Loucy (cell line): ENCODE data around the gene CDK9.
A peak's percentile ranks its signal among the peaks of the same experiment; 100 is the strongest.

Experiments
- H2AFZ ChIP-seq: fragments of 200-600 bp; sonication (generic); 2 replicates; pipeline ENCODE4 v1.6.0; 2016; ENCODE audit warnings: antibody characterized with exemption, mild to moderate bottlenecking, low read length, moderate library complexity
- H3F3A ChIP-seq: fragments of 200-600 bp; 2 replicates; pipeline ENCODE4 v1.6.0; 2016; ENCODE audit warnings: antibody characterized with exemption, low read depth, mild to moderate bottlenecking
- H3K27me3 ChIP-seq: fragments of 200-600 bp; sonication (generic); 2 replicates; pipeline ENCODE4 v1.6.1; 2014; ENCODE audit warnings: low read length, mild to moderate bottlenecking; ENCODE audit not compliant: insufficient read depth, poor library complexity, severe bottlenecking
- H3K36me3 ChIP-seq: fragments of 200-600 bp; sonication (generic); 2 replicates; pipeline ENCODE4 v1.6.1; 2016; ENCODE audit warnings: low read length; ENCODE audit not compliant: insufficient read depth
- H3K4me1 ChIP-seq: fragments of 200-600 bp; sonication (generic); 2 replicates; pipeline ENCODE4 v1.5.1; 2014; ENCODE audit warnings: low read length, mild to moderate bottlenecking; ENCODE audit not compliant: insufficient read depth, poor library complexity, severe bottlenecking
- H3K4me2 ChIP-seq: fragments of 200-600 bp; sonication (generic); 2 replicates; pipeline ENCODE4 v1.6.0; 2014; ENCODE audit warnings: antibody characterized with exemption, low read length, low read depth, mild to moderate bottlenecking; ENCODE audit not compliant: poor library complexity, severe bottlenecking
- H3K4me3 ChIP-seq: fragments of 200-600 bp; sonication (generic); 2 replicates; pipeline ENCODE4 v1.5.1; 2014; ENCODE audit warnings: low read length, mild to moderate bottlenecking, mixed read lengths; ENCODE audit not compliant: poor library complexity, severe bottlenecking
- H3K79me2 ChIP-seq: fragments of 200-600 bp; sonication (generic); 2 replicates; pipeline ENCODE4 v1.6.1; 2014; ENCODE audit warnings: low read length; ENCODE audit not compliant: insufficient read depth
- H3K9ac ChIP-seq: fragments of 200-600 bp; sonication (generic); 2 replicates; pipeline ENCODE4 v1.6.0; 2014; ENCODE audit warnings: mild to moderate bottlenecking, low read depth, low read length, moderate library complexity; ENCODE audit not compliant: poor library complexity, severe bottlenecking
- H3K9me2 ChIP-seq: fragments of 200-600 bp; sonication (generic); replicated peaks from 2 replicates; pipeline ENCODE4 v1.6.1; 2016; ENCODE audit warnings: low read depth, low read length, mixed read lengths
- H3K9me3 ChIP-seq: fragments of 200-600 bp; sonication (generic); 2 replicates; pipeline ENCODE4 v1.6.1; 2014; ENCODE audit warnings: mild to moderate bottlenecking, antibody characterized with exemption, low read length, low read depth; ENCODE audit not compliant: insufficient read depth
- H4K20me1 ChIP-seq: fragments of 200-600 bp; sonication (generic); 2 replicates; pipeline ENCODE4 v1.6.0; 2014; ENCODE audit warnings: antibody characterized with exemption, low read length, mild to moderate bottlenecking; ENCODE audit not compliant: insufficient read depth, poor library complexity, severe bottlenecking
- CTCF ChIP-seq: fragments of 200-600 bp; sonication (generic); conservative IDR thresholded peaks from 2 replicates; pipeline ENCODE4 v1.5.1; 2014; ENCODE audit warnings: mild to moderate bottlenecking, antibody characterized with exemption, low read length
- EZH2phosphoT487 ChIP-seq: fragments of 200-600 bp; IDR thresholded peaks from 2 replicates; pipeline ENCODE4 v1.6.1; 2018; ENCODE audit warnings: antibody characterized with exemption, mild to moderate bottlenecking, moderate library complexity, borderline replicate concordance

CDK9 gene

GRCh38 chr9:127801955-127802575 is 16.2 kb downstream of the CDK9 start:
- H4K20me1 ChIP-seq = peaks cover 38% of the 10 kb centered on the region
- H3K9me3 ChIP-seq = no peaks in the 10 kb centered on the region
- peaks cover 41% of the 10 kb centered on the region for H3K79me2 ChIP-seq
- no peaks in the 10 kb centered on the region for H3K9me2 ChIP-seq
- H3K36me3 ChIP-seq = peaks cover 6% of the 10 kb centered on the region; the same call in 1 of the 2 replicates
- H3K9ac ChIP-seq = peak overlapping the region; percentile 74
- H3K4me1 ChIP-seq = peaks cover 57% of the 10 kb centered on the region
- H2AFZ ChIP-seq = peak overlapping the region; percentile 13; the same call in 1 of the 2 replicates
- no peak for TF ChIP-seq EZH2phosphoT487
- peak; percentile 27; the same call in 1 of the 2 replicates for TF ChIP-seq CTCF
- H3K27me3 ChIP-seq = no peaks in the 10 kb centered on the region
- no peaks in the 10 kb centered on the region for H3F3A ChIP-seq
- H3K4me3 ChIP-seq = peak overlapping the region; percentile 73
- H3K4me2 ChIP-seq = peak overlapping the region; percentile 87

- TF ChIP-seq CTCF = no peak; the same call in 1 of the 2 replicates
- H3K4me2 ChIP-seq = peak within 1 kb of the TSS; percentile 96
Measured at GRCh38 chr9:127802576-127803443, 17.0 kb downstream of the CDK9 start, which contains the start of gene FPGS. Gene FPGS, plus strand, starts transcription at chr9:127802882. Its CDS starts 43 bp downstream, at chr9:127802925.

GRCh38 chr9:127803507-127804352 is 17.9 kb downstream of the CDK9 start:
- no peaks in the 10 kb centered on the region for H3K9me2 ChIP-seq
- no peaks in the 10 kb centered on the region for H3K27me3 ChIP-seq
- H3K79me2 ChIP-seq = peaks cover 52% of the 10 kb centered on the region
- peaks cover 47% of the 10 kb centered on the region for H4K20me1 ChIP-seq
- no peaks in the 10 kb centered on the region for H3K9me3 ChIP-seq
- H2AFZ ChIP-seq = no peak overlapping the region
- peak overlapping the region; percentile 96 for H3K4me2 ChIP-seq
- H3K4me3 ChIP-seq = peak overlapping the region; percentile 99
- H3K36me3 ChIP-seq = peaks cover 22% of the 10 kb centered on the region; the same call in 1 of the 2 replicates
- no peaks in the 10 kb centered on the region for H3F3A ChIP-seq
- peaks cover 43% of the 10 kb centered on the region for H3K4me1 ChIP-seq
- H3K9ac ChIP-seq = peak overlapping the region; percentile 99
- TF ChIP-seq EZH2phosphoT487 (no peak), CTCF (no peak)

More at GRCh38 chr9:127802576-127803443, 17.0 kb downstream of the CDK9 start, which contains the start of gene FPGS:
- Histone ChIP-seq H4K20me1 (peaks cover 43% of the 10 kb centered on the region), H3K9me3 (no peaks in the 10 kb centered on the region), H3K79me2 (peaks cover 49% of the 10 kb centered on the region), H3K9ac (peak within 1 kb of the TSS; percentile 99), H2AFZ (peak within 1 kb of the TSS; percentile 84; the same call in 1 of the 2 replicates), H3K27me3 (no peaks in the 10 kb centered on the region), H3K9me2 (no peaks in the 10 kb centered on the region), H3K4me3 (peak within 1 kb of the TSS; percentile 99), H3K36me3 (peaks cover 13% of the 10 kb centered on the region; the same call in 1 of the 2 replicates), H3K4me1 (peaks cover 51% of the 10 kb centered on the region), H3F3A (no peaks in the 10 kb centered on the region)
